SK-N-MC (cell line): Measurements from ENCODE around the gene WDR20.
"Not testable (repeated sequence)": the region's sequence is repeated elsewhere in the genome, so short reads cannot be mapped to it uniquely, and the experiment has no call there.

Experiments used
- DNase-seq: peaks from one replicate; pipeline ENCODE4 v3.0.0-alpha.2; 2011; ENCODE audit warnings: low read depth, low spot score
- H3K27ac ChIP-seq: fragments of 200-600 bp; sonication (generic); 2 replicates; pipeline ENCODE4 v1.5.1; 2016; ENCODE audit warnings: mixed run types
- H3K36me3 ChIP-seq: fragments of 200-600 bp; sonication (generic); 2 replicates; pipeline ENCODE4 v1.6.1; 2017; ENCODE audit warnings: antibody characterized with exemption, low read length, mixed read lengths; ENCODE audit not compliant: insufficient read depth
- H3K4me3 ChIP-seq: fragments of 200-600 bp; sonication (generic); 2 replicates; pipeline ENCODE4 v1.5.1; 2016
- H3K9ac ChIP-seq: fragments of 200-600 bp; sonication (generic); 2 replicates; pipeline ENCODE4 v1.8.0; 2017; ENCODE audit warnings: mixed run types, mixed read lengths; ENCODE audit not compliant: insufficient read length
- H3K9me3 ChIP-seq: fragments of 200-600 bp; sonication (generic); 2 replicates; pipeline ENCODE4 v1.6.1; 2017; ENCODE audit warnings: low read depth, mild to moderate bottlenecking, antibody characterized with exemption, low read length, moderate library complexity, mixed read lengths
- EZH2 ChIP-seq: fragments of 200-600 bp; sonication (generic); IDR thresholded peaks from one replicate; pipeline ENCODE4 v1.6.1; 2017; ENCODE audit warnings: antibody characterized with exemption
- FOXP2 ChIP-seq: optimal IDR thresholded peaks from 2 replicates; pipeline ENCODE3; 2011; ENCODE audit warnings: mild to moderate bottlenecking, moderate library complexity; ENCODE audit not compliant: insufficient read depth; ENCODE audit errors: extremely low read length, control extremely low read depth
- POLR2AphosphoS5 ChIP-seq: IDR thresholded peaks from 2 replicates; pipeline ENCODE4 v1.6.1; 2012; ENCODE audit warnings: mild to moderate bottlenecking, low read depth, low read length, borderline replicate concordance

Gene WDR20

DNA sequence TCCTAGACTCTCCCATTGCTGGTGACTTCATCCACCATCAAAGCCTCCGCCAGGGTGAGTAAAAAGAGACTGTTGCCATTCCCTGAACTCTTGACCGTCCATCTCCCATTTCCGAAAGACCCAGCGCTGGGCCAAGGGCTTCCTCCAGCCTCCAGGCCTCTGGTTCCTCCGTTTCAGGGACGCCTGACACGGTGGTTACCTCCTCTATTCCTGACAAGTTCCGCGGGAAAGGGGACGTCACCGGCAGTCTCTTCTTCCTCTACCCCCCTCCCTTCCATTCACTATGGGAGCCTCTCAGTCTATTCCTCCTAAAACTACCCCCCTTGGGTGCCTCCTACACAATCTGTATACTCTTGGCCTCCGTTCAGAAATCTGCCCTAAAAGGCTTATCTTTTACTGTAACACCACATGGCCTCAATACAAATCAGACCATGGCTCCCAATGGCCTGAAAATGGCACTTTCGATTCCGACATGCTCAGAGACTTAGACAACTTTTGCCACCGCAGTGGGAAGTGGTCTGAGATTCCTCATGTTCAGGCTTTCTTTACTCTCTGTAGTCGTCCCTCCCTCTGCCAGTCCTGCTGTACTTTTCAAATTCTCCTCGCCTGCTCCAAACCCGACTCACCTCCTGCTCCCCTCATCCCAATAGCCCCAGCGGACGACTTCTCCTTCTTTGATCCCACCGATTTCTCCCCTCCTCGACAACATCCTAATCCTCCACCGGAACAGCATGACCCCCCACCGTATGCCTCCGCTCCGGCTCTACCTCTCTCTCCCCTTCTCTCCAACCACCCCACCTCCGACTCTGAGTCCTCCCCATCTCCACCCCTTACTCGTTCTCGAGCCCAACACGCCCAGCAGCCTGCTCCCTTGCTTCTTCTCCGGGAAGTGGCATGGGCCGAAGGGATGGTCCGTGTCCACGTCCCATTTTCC lies 94.9 kb downstream of the WDR20 start:
- peak overlapping the region; percentile 22 for H3K9ac ChIP-seq
- H3K36me3 ChIP-seq, result no peaks in the 10 kb centered on the region
- no peak overlapping the region for H3K4me3 ChIP-seq
- no peaks in the 10 kb centered on the region for H3K9me3 ChIP-seq
- no peak for DNase-seq
- TF ChIP-seq POLR2AphosphoS5 (no peak), EZH2 (no peak), FOXP2 (no peak)
- H3K27ac ChIP-seq, result no peak overlapping the region

- Histone ChIP-seq H3K9ac (no peak overlapping the region), H3K36me3 (no peaks in the 10 kb centered on the region), H3K27ac (no peak overlapping the region), H3K4me3 (no peak overlapping the region), H3K9me3 (no peaks in the 10 kb centered on the region)
- no peak for DNase-seq
- TF ChIP-seq POLR2AphosphoS5 (no peak), EZH2 (no peak), FOXP2 (no peak)
Measured at GRCh38 chr14:102235275-102235897, 95.7 kb downstream of the WDR20 start.

DNA sequence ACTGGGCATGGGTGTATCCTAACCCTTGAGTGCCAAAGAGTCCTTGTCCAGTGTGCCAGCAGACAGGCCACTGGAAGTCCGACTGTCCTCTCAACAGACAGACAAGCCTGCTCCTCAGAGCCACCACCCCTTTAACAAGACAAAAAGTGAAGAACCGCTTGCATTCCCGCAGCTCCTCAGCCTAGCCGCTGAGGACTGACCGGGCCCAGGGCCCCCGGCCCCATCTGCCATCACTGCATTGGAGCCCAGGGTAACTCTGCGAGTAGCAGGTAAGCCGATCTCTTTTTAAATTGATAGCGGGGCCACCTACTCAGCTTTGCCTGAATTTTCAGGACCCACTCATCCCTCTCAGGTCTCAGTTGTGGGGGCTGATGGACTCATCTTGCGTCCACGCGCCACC lies 96.3 kb downstream of the WDR20 start:
- no peak for TF ChIP-seq POLR2AphosphoS5
- TF ChIP-seq FOXP2, result no peak
- no peak for TF ChIP-seq EZH2
- H3K9ac ChIP-seq, result no peak overlapping the region
- no peaks in the 10 kb centered on the region for H3K36me3 ChIP-seq
- no peak overlapping the region for H3K4me3 ChIP-seq
- no peak overlapping the region for H3K27ac ChIP-seq
- no peak for DNase-seq
- no peaks in the 10 kb centered on the region for H3K9me3 ChIP-seq

DNA sequence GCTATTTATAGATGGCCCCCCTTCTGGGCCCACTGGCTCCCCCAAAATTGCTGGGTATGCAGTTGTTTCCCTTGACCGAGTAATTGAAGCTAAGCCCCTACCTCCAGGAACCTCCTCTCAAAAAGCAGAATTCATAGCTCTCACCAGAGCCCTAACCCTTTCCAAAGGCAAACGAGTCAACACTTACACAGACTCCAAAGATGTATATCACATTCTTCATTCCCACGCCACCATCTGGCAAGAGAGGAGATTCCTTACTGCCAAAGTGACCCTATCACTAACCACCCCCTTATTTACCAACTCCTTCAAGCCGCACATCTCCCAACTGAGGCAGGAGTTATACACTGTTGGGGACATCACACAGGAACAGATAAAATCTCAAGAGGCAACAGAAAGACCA lies 98.4 kb downstream of the WDR20 start:
- Histone ChIP-seq H3K27ac (no peak overlapping the region), H3K36me3 (no peaks in the 10 kb centered on the region), H3K4me3 (no peak overlapping the region), H3K9me3 (no peaks in the 10 kb centered on the region), H3K9ac (no peak overlapping the region)
- TF ChIP-seq POLR2AphosphoS5, result no peak
- no peak for TF ChIP-seq FOXP2
- no peak for TF ChIP-seq EZH2
- no peak for DNase-seq

DNA sequence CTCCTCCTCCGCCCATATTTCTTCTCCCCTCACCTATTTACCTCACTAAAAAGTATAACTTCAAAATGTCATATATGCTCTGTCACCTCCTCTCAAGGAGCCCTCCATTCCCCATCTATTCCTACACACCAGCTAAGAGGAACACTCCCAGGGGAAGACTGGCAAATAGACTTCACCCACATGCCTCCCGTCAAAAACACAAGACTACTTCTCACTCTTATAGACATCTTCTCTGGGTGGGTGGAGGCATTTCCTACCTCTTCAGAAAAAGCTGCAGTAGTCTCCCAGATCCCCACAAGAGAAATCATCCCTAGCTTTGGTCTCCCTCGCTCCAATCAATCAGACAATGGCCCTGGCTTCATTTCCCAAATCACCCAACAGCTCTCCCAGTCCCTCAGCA lies 99.1 kb downstream of the WDR20 start:
- TF ChIP-seq FOXP2 (no peak), POLR2AphosphoS5 (no peak), EZH2 (no peak)
- no peaks in the 10 kb centered on the region for H3K9me3 ChIP-seq
- no peak for DNase-seq
- H3K27ac ChIP-seq, result no peak overlapping the region
- H3K9ac ChIP-seq, result no peak overlapping the region
- H3K4me3 ChIP-seq, result no peak overlapping the region
- no peaks in the 10 kb centered on the region for H3K36me3 ChIP-seq

GRCh38 chr14:102239231-102239630 lies 99.5 kb downstream of the WDR20 start:
- DNase-seq, result no peak
- Histone ChIP-seq H3K27ac (no peak overlapping the region), H3K9me3 (no peaks in the 10 kb centered on the region), H3K9ac (no peak overlapping the region), H3K4me3 (no peak overlapping the region), H3K36me3 (no peaks in the 10 kb centered on the region)
- no peak for TF ChIP-seq EZH2

- not testable (repeated sequence) for H3K4me3 ChIP-seq, DNase-seq, H3K27ac ChIP-seq, H3K9ac ChIP-seq, H3K9me3 ChIP-seq, H3K36me3 ChIP-seq
Measured at GRCh38 chr14:102240481-102240880, 100.8 kb downstream of the WDR20 start.

DNA sequence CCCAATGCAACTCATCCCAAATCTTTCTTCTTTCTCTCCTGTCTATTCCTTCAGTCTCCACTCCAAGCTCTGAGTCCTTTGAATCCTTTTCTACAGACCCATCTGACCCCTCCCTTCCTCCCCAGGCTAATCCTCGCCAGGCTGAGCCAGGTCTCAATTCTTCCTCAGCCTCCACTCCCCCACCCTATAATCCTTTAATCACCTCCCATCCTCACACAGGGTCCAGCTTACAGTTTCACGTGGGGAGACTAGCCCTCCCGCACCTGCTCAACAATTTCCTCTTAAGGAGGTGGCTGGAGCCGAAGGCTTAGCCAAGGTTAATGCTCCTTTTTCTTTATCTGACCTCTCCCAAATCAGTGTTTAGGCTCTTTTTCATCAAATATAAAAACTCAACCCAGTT lies 101.5 kb downstream of the WDR20 start:
- H3K9ac ChIP-seq, result no peak overlapping the region
- TF ChIP-seq EZH2 (no peak), FOXP2 (no peak), POLR2AphosphoS5 (no peak)
- no peaks in the 10 kb centered on the region for H3K9me3 ChIP-seq
- no peak for DNase-seq
- no peak overlapping the region for H3K27ac ChIP-seq
- no peaks in the 10 kb centered on the region for H3K36me3 ChIP-seq
- no peak overlapping the region for H3K4me3 ChIP-seq

DNA sequence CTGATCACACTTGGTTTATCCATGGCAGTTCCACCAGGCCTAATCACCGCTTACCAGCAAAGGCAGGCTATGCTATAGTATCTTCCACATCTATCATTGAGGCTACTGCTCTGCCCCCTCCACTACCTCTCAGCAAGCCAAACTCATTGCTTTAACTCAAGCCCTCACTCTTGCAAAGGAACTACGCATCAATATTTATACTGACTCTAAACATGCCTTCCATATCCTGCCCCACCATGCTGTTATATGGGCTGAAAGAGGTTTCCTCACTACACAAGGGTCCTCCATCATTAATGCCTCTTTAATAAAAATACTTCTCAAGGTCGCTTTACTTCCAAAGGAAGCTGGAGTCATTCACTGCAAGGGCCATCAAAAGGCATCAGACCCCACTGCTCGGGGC lies 104.1 kb downstream of the WDR20 start:
- not testable (repeated sequence) for DNase-seq, H3K4me3 ChIP-seq, H3K36me3 ChIP-seq, H3K27ac ChIP-seq, H3K9me3 ChIP-seq, H3K9ac ChIP-seq
